Testis (tissue), 3 donors: ENCODE results near the gene ARID1B. TPM values are rescaled to one million over a fixed set of nuclear protein-coding genes. Genes with fewer than 3 reads are reported as not detected.
A peak's percentile ranks its signal among the peaks of the same experiment; 100 is the strongest.

Experiments used
- DNase-seq: peaks from one replicate; pipeline ENCODE4 v3.0.0-alpha.2; 2019
- H3K27ac ChIP-seq, 2 donors: fragments of 200-600 bp; sonication (generic); one replicate each; pipeline ENCODE4 v1.5.1; 2019
- H3K27me3 ChIP-seq: fragments of 200-600 bp; sonication (generic); one replicate; pipeline ENCODE4 v1.5.1; 2019
- H3K36me3 ChIP-seq: fragments of 200-600 bp; sonication (generic); one replicate; pipeline ENCODE4 v1.5.1; 2017; ENCODE audit warnings: low read depth; ENCODE audit errors: missing control alignments
- H3K4me1 ChIP-seq: fragments of 200-600 bp; sonication (generic); one replicate; pipeline ENCODE4 v1.5.1; 2019
- H3K4me3 ChIP-seq, 2 donors: fragments of 200-600 bp; sonication (generic); one replicate each; pipeline ENCODE4 v1.5.1; 2017 to 2019
- H3K9me3 ChIP-seq: fragments of 200-600 bp; sonication (generic); one replicate; pipeline ENCODE4 v1.5.1; 2017
- POLR2A ChIP-seq: fragments of 450-650 bp; IDR thresholded peaks from one replicate; pipeline ENCODE4 v1.6.1; 2017; ENCODE audit warnings: antibody characterized with exemption, mild to moderate bottlenecking, moderate library complexity
- WGBS, 2 donors: methylation state at CpG; one replicate each; pipeline ENCODE4 v1.1.5; 2018; 5-methylcytosine and 5-hydroxymethylcytosine counted together
- intact Hi-C: fragments of 100-400 bp; cut with DNase I; formaldehyde crosslinking; loops from one replicate; pipeline ENCODE4 v1.15.1; 2023; ENCODE audit warnings: low total_unique reads
- polyA plus RNA-seq: library from polyadenylated mRNA; stranded (reverse); fragments of 350-450 nt; fragmentation: Illumina TruSeq; extraction: RNeasy Lipid Tissue Mini Kit (QIAGEN cat#74804); gene quantifications from one replicate; pipeline ENCODE4 v1.2.3, GENCODE V29; 2014; ENCODE audit warnings: low read depth, low replicate concordance; ENCODE audit not compliant: insufficient read depth
- total RNA-seq, 2 donors: library from RNA; depleted of rRNA; stranded (reverse); fragments of >200 nt; gene quantifications; one replicate each; pipeline ENCODE4 v1.2.3, GENCODE V29; 2016
- TF ChIP-seq, protein P1 (sequence below), 3 experiments: fragments of 450-650 bp in 2 of 3; fragments of 200-600 bp in 1 of 3; sonication (generic) in 1 of 3; IDR thresholded peaks; one replicate each; pipeline ENCODE4 v1.5.1; 2016 to 2019; ENCODE audit warnings: antibody characterized with exemption in 3 of 3, mild to moderate bottlenecking in 2 of 3, moderate library complexity in 1 of 3

ARID1B gene
- total and polyA plus RNA-seq, 3 donors from 2014 or later = 26.2 to 126 (median 103) TPM

DNA sequence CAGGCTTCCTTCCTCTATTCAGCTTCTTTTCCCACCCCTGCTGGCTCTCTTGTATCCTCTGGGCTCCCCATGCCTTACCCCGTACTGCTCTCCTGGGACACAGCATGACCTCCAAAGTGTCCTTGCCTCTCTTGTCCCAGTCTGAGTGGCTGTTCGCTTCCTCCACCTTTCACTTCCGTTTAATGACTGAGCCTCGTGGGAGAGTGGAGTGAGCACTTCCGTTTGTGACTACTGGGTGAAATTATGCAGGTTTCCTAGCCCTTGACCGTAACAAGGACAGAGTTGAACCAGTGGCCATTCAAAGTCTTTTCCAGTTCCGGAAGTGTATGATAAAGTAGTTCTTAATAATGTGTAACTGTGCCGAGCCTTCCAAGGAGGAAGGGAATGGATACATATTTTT is 109.2 kb downstream of the ARID1B start:
- H3K4me1 ChIP-seq = peaks cover 21% of the 10 kb centered on the region
- peak; percentile 39 for DNase-seq
- no peaks in the 10 kb centered on the region for H3K9me3 ChIP-seq
- no peak overlapping the region for H3K27ac ChIP-seq
- H3K36me3 ChIP-seq = no peaks in the 10 kb centered on the region
- TF ChIP-seq, protein P1, sequence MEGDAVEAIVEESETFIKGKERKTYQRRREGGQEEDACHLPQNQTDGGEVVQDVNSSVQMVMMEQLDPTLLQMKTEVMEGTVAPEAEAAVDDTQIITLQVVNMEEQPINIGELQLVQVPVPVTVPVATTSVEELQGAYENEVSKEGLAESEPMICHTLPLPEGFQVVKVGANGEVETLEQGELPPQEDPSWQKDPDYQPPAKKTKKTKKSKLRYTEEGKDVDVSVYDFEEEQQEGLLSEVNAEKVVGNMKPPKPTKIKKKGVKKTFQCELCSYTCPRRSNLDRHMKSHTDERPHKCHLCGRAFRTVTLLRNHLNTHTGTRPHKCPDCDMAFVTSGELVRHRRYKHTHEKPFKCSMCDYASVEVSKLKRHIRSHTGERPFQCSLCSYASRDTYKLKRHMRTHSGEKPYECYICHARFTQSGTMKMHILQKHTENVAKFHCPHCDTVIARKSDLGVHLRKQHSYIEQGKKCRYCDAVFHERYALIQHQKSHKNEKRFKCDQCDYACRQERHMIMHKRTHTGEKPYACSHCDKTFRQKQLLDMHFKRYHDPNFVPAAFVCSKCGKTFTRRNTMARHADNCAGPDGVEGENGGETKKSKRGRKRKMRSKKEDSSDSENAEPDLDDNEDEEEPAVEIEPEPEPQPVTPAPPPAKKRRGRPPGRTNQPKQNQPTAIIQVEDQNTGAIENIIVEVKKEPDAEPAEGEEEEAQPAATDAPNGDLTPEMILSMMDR (IDR thresholded peaks at IDR 0.05) = no peak
- no peak for TF ChIP-seq POLR2A
- WGBS, 2 donors = 28 to 52% methylated on average over 8 of the region's 8 CpGs
- no peaks in the 10 kb centered on the region for H3K27me3 ChIP-seq
- intact Hi-C loops = no loop called here
- H3K4me3 ChIP-seq = no peak overlapping the region

DNA sequence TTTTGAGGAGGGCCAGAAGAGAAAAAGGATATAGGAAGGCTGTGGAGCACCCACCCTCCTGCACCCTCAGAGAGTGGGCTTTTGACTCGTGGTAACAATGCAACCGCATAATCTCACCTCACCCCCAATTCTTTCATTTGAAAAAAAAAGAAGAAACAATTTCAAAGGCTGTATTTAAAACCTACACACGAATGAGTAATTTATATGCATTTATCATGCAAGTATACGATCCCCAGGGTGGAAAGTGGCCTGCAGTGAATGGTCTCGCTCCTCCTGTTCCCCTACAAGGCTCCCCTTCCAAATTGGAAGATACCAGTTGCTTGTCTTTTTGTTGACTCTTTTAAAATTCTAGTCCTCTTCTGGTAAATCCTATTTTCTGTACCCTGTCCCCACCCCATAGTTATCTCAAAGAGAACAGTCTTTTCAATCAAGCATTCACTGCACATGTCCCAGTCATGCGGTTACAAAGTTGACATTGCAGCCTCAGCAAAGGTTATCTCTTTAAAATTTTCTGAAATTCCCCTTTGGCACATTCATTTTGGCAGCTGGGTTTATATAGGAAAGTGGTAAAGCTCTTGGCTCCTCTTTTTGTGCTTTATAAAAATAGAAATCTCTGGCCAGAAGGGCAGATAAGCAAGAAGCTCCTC is 110.6 kb downstream of the ARID1B start:
- Histone ChIP-seq H3K4me1 (peaks cover 21% of the 10 kb centered on the region), H3K9me3 (no peaks in the 10 kb centered on the region), H3K27me3 (no peaks in the 10 kb centered on the region), H3K27ac (no peak overlapping the region), H3K36me3 (no peaks in the 10 kb centered on the region), H3K4me3 (no peak overlapping the region)
- TF ChIP-seq POLR2A = no peak
- TF ChIP-seq, protein P1 (IDR thresholded peaks at IDR 0.05) = no peak
- 84 to 85% methylated on average over 6 of the region's 6 CpGs for WGBS, 2 donors
- DNase-seq = no peak
- intact Hi-C loops = no loop called here

DNA sequence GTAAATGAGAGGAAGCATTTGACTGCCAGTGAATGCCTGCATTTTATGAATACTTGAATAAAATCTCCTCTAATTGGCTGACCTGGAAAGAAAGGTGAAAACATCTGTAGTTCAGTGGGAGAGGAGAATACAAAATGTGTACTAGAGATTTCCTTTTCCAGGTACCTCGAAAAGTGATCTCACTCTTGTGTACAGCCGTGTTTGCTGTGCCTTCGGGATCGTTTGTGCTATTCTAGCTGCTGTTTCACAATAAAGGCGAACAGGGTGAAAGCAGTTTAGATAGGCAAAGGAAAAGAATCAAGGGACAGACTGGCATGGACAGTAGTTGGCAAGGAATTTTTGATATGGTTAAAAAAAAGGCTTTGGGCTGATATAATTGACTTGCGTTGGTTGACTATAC is 112.3 kb downstream of the ARID1B start:
- H3K4me1 ChIP-seq = peaks cover 19% of the 10 kb centered on the region
- DNase-seq = no peak
- no peaks in the 10 kb centered on the region for H3K36me3 ChIP-seq
- no peaks in the 10 kb centered on the region for H3K27me3 ChIP-seq
- H3K4me3 ChIP-seq = no peak overlapping the region
- 92 to 95% methylated on average over 6 of the region's 6 CpGs for WGBS, 2 donors
- no peak overlapping the region for H3K27ac ChIP-seq
- no peaks in the 10 kb centered on the region for H3K9me3 ChIP-seq
- intact Hi-C loops = no loop called here
- TF ChIP-seq POLR2A = no peak
- TF ChIP-seq, protein P1 (IDR thresholded peaks at IDR 0.05) = no peak

GRCh38 chr6:156889986-156890385 is 112.8 kb downstream of the ARID1B start:
- 88 to 91% methylated on average over 3 of the region's 3 CpGs for WGBS, 2 donors

More at GRCh38 chr6:156889986-156890385, 112.8 kb downstream of the ARID1B start:
- no peaks in the 10 kb centered on the region for H3K9me3 ChIP-seq
- H3K27me3 ChIP-seq = no peaks in the 10 kb centered on the region
- intact Hi-C loops = no loop called here
- peaks cover 15% of the 10 kb centered on the region for H3K4me1 ChIP-seq
- TF ChIP-seq, protein P1 (IDR thresholded peaks at IDR 0.05) = no peak
- TF ChIP-seq POLR2A = no peak
- DNase-seq = no peak
- H3K36me3 ChIP-seq = no peaks in the 10 kb centered on the region
- no peak overlapping the region for H3K4me3 ChIP-seq
- no peak overlapping the region for H3K27ac ChIP-seq
